A549 (cell line): ENCODE data around the gene NKX2-1.

Experiments used
- BHLHE40 ChIP-seq: IDR thresholded peaks from 2 replicates; pipeline ENCODE4 v1.6.1; 2012; ENCODE audit warnings: low read depth, low read length, inconsistent platforms
- CTCF ChIP-seq: fragments of >200 bp; sonication (Bioruptor Twin); formaldehyde crosslinking; IDR thresholded peaks from 3 replicates; pipeline ENCODE4 v1.5.1; 2016
- MAX ChIP-seq: IDR thresholded peaks from 2 replicates; pipeline ENCODE4 v1.6.1; 2012

GRCh38 chr14:36525746-36526099 lies 5.7 kb upstream of the NKX2-1 start:
- TF ChIP-seq CTCF (no peak), BHLHE40 (no peak), MAX (no peak)
